A673 (cell line): ENCODE data around the gene FBXL17. TPM values are rescaled to one million over a fixed set of nuclear protein-coding genes. Genes with fewer than 3 reads are reported as not detected.

ENCODE experiments used
- BruUV-seq: library from RNA; stranded (reverse); fragments of 400-500 nt; replicated peaks from 2 replicates; lab custom pipeline; 2021; lab: Mats Ljungman, UMichigan
- CTCF ChIA-PET: fragments of 300-600 bp; sonication (Branson Sonifier 250); formaldehyde crosslinking; loops from one replicate; lab custom pipeline; 2022; ENCODE audit warnings: antibody characterized with exemption; lab: Charles Lee
- POLR2A ChIA-PET: fragments of 300-600 bp; sonication (Branson Sonifier 250); formaldehyde crosslinking; loops from one replicate; lab custom pipeline; 2022; ENCODE audit warnings: antibody characterized with exemption; ENCODE audit not compliant: low non-redundant PET; lab: Charles Lee
- DNase-seq: peaks from one replicate; pipeline ENCODE4 v3.0.0-alpha.2; 2015; ENCODE audit warnings: low spot score
- H3K27ac ChIP-seq: fragments of 200-600 bp; sonication (generic); 2 replicates; pipeline ENCODE4 v1.5.1; 2016; ENCODE audit warnings: mixed run types, low read depth, mild to moderate bottlenecking, mixed read lengths, antibody characterized with exemption, low read length; ENCODE audit not compliant: poor library complexity, severe bottlenecking
- H3K27me3 ChIP-seq: fragments of 200-600 bp; sonication (generic); replicated peaks from 2 replicates; pipeline ENCODE4 v1.6.1; 2017; ENCODE audit warnings: mixed run types, low read depth, mild to moderate bottlenecking, mixed read lengths, antibody characterized with exemption, low read length; ENCODE audit not compliant: insufficient read depth, poor library complexity
- H3K36me3 ChIP-seq: fragments of 200-600 bp; sonication (generic); 2 replicates; pipeline ENCODE4 v1.6.1; 2016; ENCODE audit warnings: mixed run types, mild to moderate bottlenecking, mixed read lengths, antibody characterized with exemption, low read length; ENCODE audit not compliant: insufficient read depth, poor library complexity, severe bottlenecking
- H3K4me1 ChIP-seq: fragments of 200-600 bp; sonication (generic); 2 replicates; pipeline ENCODE4 v1.6.1; 2017; ENCODE audit warnings: mixed run types, mild to moderate bottlenecking, mixed read lengths, antibody characterized with exemption, low read length; ENCODE audit not compliant: insufficient read depth, poor library complexity, severe bottlenecking
- H3K4me3 ChIP-seq: fragments of 200-600 bp; sonication (generic); 2 replicates; pipeline ENCODE4 v1.5.1; 2016; ENCODE audit warnings: low read depth, mixed run types, mild to moderate bottlenecking, mixed read lengths, low read length; ENCODE audit not compliant: poor library complexity, severe bottlenecking
- H3K9me3 ChIP-seq: fragments of 200-600 bp; sonication (generic); 2 replicates; pipeline ENCODE4 v1.6.1; 2016; ENCODE audit warnings: mixed run types, low read depth, mild to moderate bottlenecking, mixed read lengths, antibody characterized with exemption, low read length; ENCODE audit not compliant: poor library complexity, severe bottlenecking
- EZH2 ChIP-seq: fragments of 200-600 bp; sonication (generic); IDR thresholded peaks from 2 replicates; pipeline ENCODE4 v1.6.1; 2017; ENCODE audit warnings: borderline replicate concordance, low read depth, mild to moderate bottlenecking, mixed read lengths, antibody characterized with exemption, low read length; ENCODE audit not compliant: poor library complexity, severe bottlenecking
- intact Hi-C: fragments of 100-400 bp; cut with micrococcal nuclease; formaldehyde crosslinking; loops from one replicate; pipeline ENCODE4 v1.10.0; 2022; ENCODE audit not compliant: unreplicated experiment
- total RNA-seq: library from RNA; stranded (reverse); gene quantifications from 2 replicates; pipeline ENCODE4 v1.2.3, GENCODE V29; 2021
- TF ChIP-seq, protein P1 (sequence below): fragments of 300-800, 200-600 bp; sonication (generic); conservative IDR thresholded peaks from 2 replicates; pipeline ENCODE4 v1.5.1; 2017; ENCODE audit warnings: low read depth, mild to moderate bottlenecking, antibody characterized with exemption, low read length, moderate library complexity, mixed read lengths

FBXL17 gene
- total RNA-seq, 1 experiment from 2014 or later = 5.7 TPM

DNA sequence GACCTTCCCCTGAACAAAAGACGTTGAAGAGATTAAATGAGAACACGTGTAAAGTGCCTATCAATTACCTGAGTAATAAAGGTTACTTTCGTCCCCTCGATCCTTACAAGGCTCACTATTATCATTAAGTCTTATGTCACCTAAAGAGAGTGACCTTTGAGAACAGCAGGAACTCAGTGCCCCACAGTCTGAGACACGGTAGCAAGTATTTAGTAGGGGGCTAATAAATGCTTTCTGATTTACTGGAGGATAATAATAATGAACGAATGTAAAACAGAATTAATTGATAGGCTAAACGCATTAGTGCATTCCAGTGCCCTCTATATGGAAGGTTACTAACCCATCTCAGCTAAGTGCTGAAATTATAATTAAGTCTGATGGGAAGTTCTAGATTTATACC lies 199.9 kb downstream of the FBXL17 start:
- H3K27ac ChIP-seq = no peak overlapping the region
- BruUV-seq = no TSS peak
- no peaks in the 10 kb centered on the region for H3K9me3 ChIP-seq
- no peak for TF ChIP-seq EZH2
- TF ChIP-seq, protein P1, sequence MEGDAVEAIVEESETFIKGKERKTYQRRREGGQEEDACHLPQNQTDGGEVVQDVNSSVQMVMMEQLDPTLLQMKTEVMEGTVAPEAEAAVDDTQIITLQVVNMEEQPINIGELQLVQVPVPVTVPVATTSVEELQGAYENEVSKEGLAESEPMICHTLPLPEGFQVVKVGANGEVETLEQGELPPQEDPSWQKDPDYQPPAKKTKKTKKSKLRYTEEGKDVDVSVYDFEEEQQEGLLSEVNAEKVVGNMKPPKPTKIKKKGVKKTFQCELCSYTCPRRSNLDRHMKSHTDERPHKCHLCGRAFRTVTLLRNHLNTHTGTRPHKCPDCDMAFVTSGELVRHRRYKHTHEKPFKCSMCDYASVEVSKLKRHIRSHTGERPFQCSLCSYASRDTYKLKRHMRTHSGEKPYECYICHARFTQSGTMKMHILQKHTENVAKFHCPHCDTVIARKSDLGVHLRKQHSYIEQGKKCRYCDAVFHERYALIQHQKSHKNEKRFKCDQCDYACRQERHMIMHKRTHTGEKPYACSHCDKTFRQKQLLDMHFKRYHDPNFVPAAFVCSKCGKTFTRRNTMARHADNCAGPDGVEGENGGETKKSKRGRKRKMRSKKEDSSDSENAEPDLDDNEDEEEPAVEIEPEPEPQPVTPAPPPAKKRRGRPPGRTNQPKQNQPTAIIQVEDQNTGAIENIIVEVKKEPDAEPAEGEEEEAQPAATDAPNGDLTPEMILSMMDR = no peak
- intact Hi-C loops = no loop called here
- no peak overlapping the region for H3K4me3 ChIP-seq
- no peaks in the 10 kb centered on the region for H3K27me3 ChIP-seq
- POLR2A ChIA-PET = no interaction called here
- no peaks in the 10 kb centered on the region for H3K4me1 ChIP-seq
- no peaks in the 10 kb centered on the region for H3K36me3 ChIP-seq
- CTCF ChIA-PET = no interaction called here
- no peak for DNase-seq

GRCh38 chr5:108174286-108174685 lies 207.6 kb downstream of the FBXL17 start:
- ChIA-PET POLR2A (no interaction called here), CTCF (no interaction called here)
- BruUV-seq = no TSS peak
- Histone ChIP-seq H3K9me3 (no peaks in the 10 kb centered on the region), H3K4me3 (no peak overlapping the region), H3K27ac (no peak overlapping the region), H3K36me3 (no peaks in the 10 kb centered on the region), H3K4me1 (no peaks in the 10 kb centered on the region), H3K27me3 (no peaks in the 10 kb centered on the region)
- no peak for TF ChIP-seq EZH2
- TF ChIP-seq, protein P1 = no peak
- intact Hi-C loops = no loop called here
- DNase-seq = no peak

DNA sequence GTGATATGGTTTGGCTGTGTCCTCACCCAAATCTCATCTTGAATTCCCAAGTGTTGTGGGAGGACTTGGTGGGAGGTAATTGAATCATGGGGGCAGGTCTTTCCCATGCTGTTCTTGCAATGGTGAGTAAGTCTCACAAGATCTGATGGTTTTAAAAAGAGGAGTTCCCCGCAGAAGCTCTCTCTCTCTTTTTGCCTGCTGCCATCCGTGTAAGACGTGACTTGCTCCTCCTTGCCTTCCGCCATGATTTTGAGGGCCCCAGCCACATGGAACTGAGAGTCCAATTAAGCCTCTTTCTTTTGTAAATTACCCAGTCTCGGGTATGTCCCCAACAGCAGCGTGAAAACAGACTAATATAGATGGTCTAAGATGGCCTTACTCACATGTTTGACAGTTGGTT lies 210.1 kb downstream of the FBXL17 start:
- H3K36me3 ChIP-seq = no peaks in the 10 kb centered on the region
- TF ChIP-seq, protein P1 = no peak
- TF ChIP-seq EZH2 = no peak
- H3K27ac ChIP-seq = no peak overlapping the region
- BruUV-seq = no TSS peak
- ChIA-PET POLR2A (no interaction called here), CTCF (no interaction called here)
- no peaks in the 10 kb centered on the region for H3K4me1 ChIP-seq
- H3K4me3 ChIP-seq = no peak overlapping the region
- H3K27me3 ChIP-seq = no peaks in the 10 kb centered on the region
- DNase-seq = no peak
- no peaks in the 10 kb centered on the region for H3K9me3 ChIP-seq
- intact Hi-C loops = no loop called here
